WERI-Rb-1 (cell line): ENCODE measurements around the gene SLC9A7.
"Not testable (repeated sequence)": the region's sequence is repeated elsewhere in the genome, so short reads cannot be mapped to it uniquely, and the experiment has no call there.

Experiments
- DNase-seq: peaks from one replicate; pipeline ENCODE4 v3.0.0-alpha.2; 2020
- H3K27ac ChIP-seq: fragments of 250-450 bp; sonication (Bioruptor Pico); 2 replicates; pipeline ENCODE4 v1.5.1; 2020; ENCODE audit warnings: mild to moderate bottlenecking, moderate library complexity
- H3K27me3 ChIP-seq: fragments of 250-450 bp; sonication (Bioruptor Pico); 2 replicates; pipeline ENCODE4 v1.5.1; 2021; ENCODE audit warnings: mild to moderate bottlenecking, low read depth, moderate library complexity; ENCODE audit not compliant: insufficient read depth, severe bottlenecking
- H3K36me3 ChIP-seq: fragments of 250-450 bp; sonication (Bioruptor Pico); 2 replicates; pipeline ENCODE4 v1.5.1; 2020; ENCODE audit warnings: mild to moderate bottlenecking, moderate library complexity
- H3K4me3 ChIP-seq: 2 replicates; pipeline ENCODE4 v1.5.1; 2011; ENCODE audit warnings: low read depth, mild to moderate bottlenecking, control low read depth, low read length
- H3K9me3 ChIP-seq: fragments of 250-450 bp; sonication (Bioruptor Pico); 2 replicates; pipeline ENCODE4 v1.5.1; 2021; ENCODE audit warnings: mild to moderate bottlenecking, moderate library complexity; ENCODE audit not compliant: severe bottlenecking
- CTCF ChIP-seq: IDR thresholded peaks from 2 replicates; pipeline ENCODE4 v1.5.1; 2011; ENCODE audit warnings: low read depth, mild to moderate bottlenecking, control low read depth, inconsistent platforms, low read length

SLC9A7 gene

GRCh38 chrX:46792810-46793188 lies 33.9 kb upstream of the SLC9A7 start:
- Histone ChIP-seq H3K36me3 (no peaks in the 10 kb centered on the region), H3K27me3 (no peaks in the 10 kb centered on the region), H3K9me3 (no peaks in the 10 kb centered on the region), H3K4me3 (no peak overlapping the region), H3K27ac (no peak overlapping the region)
- no peak for TF ChIP-seq CTCF
- DNase-seq = no peak

- Histone ChIP-seq H3K36me3 (no peaks in the 10 kb centered on the region), H3K27ac (no peak overlapping the region), H3K27me3 (no peaks in the 10 kb centered on the region), H3K9me3 (no peaks in the 10 kb centered on the region), H3K4me3 (no peak overlapping the region)
- TF ChIP-seq CTCF = no peak
- no peak for DNase-seq
These were observed 33.2 kb upstream of the SLC9A7 start for GRCh38 chrX:46791927-46792809.

- TF ChIP-seq CTCF = no peak
- H3K27ac ChIP-seq = no peak overlapping the region
- no peak overlapping the region for H3K4me3 ChIP-seq
- H3K27me3 ChIP-seq = no peaks in the 10 kb centered on the region
- no peaks in the 10 kb centered on the region for H3K36me3 ChIP-seq
- no peaks in the 10 kb centered on the region for H3K9me3 ChIP-seq
- DNase-seq = peak; percentile 11
These were observed 30.0 kb upstream of the SLC9A7 start for GRCh38 chrX:46788902-46789301.

GRCh38 chrX:46784437-46784836 lies 25.5 kb upstream of the SLC9A7 start:
- H3K9me3 ChIP-seq, H3K27me3 ChIP-seq, H3K4me3 ChIP-seq, H3K27ac ChIP-seq, DNase-seq, H3K36me3 ChIP-seq: not testable (repeated sequence)

- no peak for TF ChIP-seq CTCF
- no peaks in the 10 kb centered on the region for H3K36me3 ChIP-seq
- H3K27ac ChIP-seq = no peak overlapping the region
- peaks cover 7% of the 10 kb centered on the region for H3K27me3 ChIP-seq
- no peak overlapping the region for H3K4me3 ChIP-seq
- no peaks in the 10 kb centered on the region for H3K9me3 ChIP-seq
- no peak for DNase-seq
These were observed 23.1 kb upstream of the SLC9A7 start for GRCh38 chrX:46782034-46782433.

GRCh38 chrX:46777971-46778810 lies 19.3 kb upstream of the SLC9A7 start:
- H3K4me3 ChIP-seq = no peak overlapping the region

More at GRCh38 chrX:46777971-46778810, 19.3 kb upstream of the SLC9A7 start:
- Histone ChIP-seq H3K27ac (no peak overlapping the region), H3K27me3 (peaks cover 7% of the 10 kb centered on the region), H3K9me3 (no peaks in the 10 kb centered on the region), H3K36me3 (no peaks in the 10 kb centered on the region)
- no peak for TF ChIP-seq CTCF
- DNase-seq = no peak
